Measurements from ENCODE around the gene ATRNL1. TPM values are rescaled to one million over a fixed set of nuclear protein-coding genes. Genes with fewer than 3 reads are reported as not detected.

ATRNL1 gene
- total and polyA plus RNA-seq, 2 of the 8 experiments (the other 6 are each of a cell fraction or from before 2014, with no cell fraction given), result 5.1 to 17.6 TPM

DNA sequence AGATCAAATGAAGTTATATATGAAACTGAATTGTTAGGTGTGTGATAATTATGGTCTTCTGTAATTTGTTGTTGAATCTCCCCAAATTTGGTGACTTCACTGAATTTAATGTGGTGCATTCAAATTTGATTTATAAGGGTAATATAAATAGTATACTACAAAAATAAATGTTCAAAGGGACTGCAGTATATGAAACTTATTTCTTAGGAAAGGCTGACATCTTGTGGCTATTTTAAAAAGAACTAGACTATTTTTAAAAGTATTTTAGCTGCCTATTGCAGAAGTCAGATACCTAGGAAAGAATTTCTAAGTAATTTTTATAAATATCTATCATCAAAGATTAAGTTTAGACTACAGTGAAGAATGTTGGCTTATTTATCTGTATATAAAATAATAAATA is 36.6 kb downstream of the ATRNL1 start:
- no peaks in the 10 kb centered on the region for H3K79me2 ChIP-seq (ENCODE audit: control insufficient read depth in 1 of 2, insufficient read depth in 2 of 2, low read length in 2 of 2)
- no peak overlapping the region for H3K4me3 ChIP-seq (ENCODE audit: extremely low read depth in 1 of 4, insufficient read depth in 2 of 4, low read depth in 3 of 4, low read length in 4 of 4)
- no peak overlapping the region for H2BK20ac ChIP-seq (ENCODE audit: low read length)
- no peak overlapping the region for H3K14ac ChIP-seq (ENCODE audit: insufficient read length)
- H3K9ac ChIP-seq (replicated peaks in 1 of 4; ENCODE audit: extremely low read depth in 1 of 4, low read depth in 3 of 4, low read length in 3 of 4), result no peak overlapping the region
- H3K36me3 ChIP-seq (ENCODE audit: control insufficient read depth in 2 of 4, insufficient read depth in 4 of 4, low read length in 3 of 4), result no peaks in the 10 kb centered on the region
- FAIRE-seq (no peak), DNase-seq (ENCODE audit: low read depth in 1 of 2, low spot score in 2 of 2) (no peak)
- no peaks in the 10 kb centered on the region for H3K23me2 ChIP-seq (ENCODE audit: low read depth, low read length)
- no peaks in the 10 kb centered on the region for H3K27me3 ChIP-seq (replicated peaks in 1 of 4; ENCODE audit: control insufficient read depth in 3 of 4, extremely low read depth in 1 of 4, insufficient read depth in 3 of 4, low read length in 3 of 4)
- H2BK120ac ChIP-seq (replicated peaks; ENCODE audit: low read depth, low read length), result no peak overlapping the region
- TF ChIP-seq SP2 (IDR thresholded peaks at IDR 0.05; ENCODE audit: low read length) (no peak), RAD21 (IDR thresholded peaks at IDR 0.05 in 1 of 2, conservative IDR thresholded peaks at IDR 0.05 in 1 of 2; ENCODE audit: low read depth in 2 of 2, low read length in 2 of 2) (peak in 1 of 2 experiments; percentile 55)
- H4K8ac ChIP-seq (ENCODE audit: extremely low read depth, insufficient read depth, low read length), result no peak overlapping the region
- POLR2A ChIA-PET (ENCODE audit: partially characterized antibody), result no interaction called here
- no peak overlapping the region for H3K18ac ChIP-seq (ENCODE audit: extremely low read depth, low read length)
- H3K4ac ChIP-seq (replicated peaks; ENCODE audit: insufficient read length, low read depth, low read length), result no peak overlapping the region
- no peaks in the 10 kb centered on the region for H3K9me3 ChIP-seq (ENCODE audit: insufficient read depth in 2 of 2, low read depth in 1 of 2, low read length in 1 of 2)
- H4K91ac ChIP-seq (replicated peaks; ENCODE audit: insufficient read length, low read length), result no peak overlapping the region
- no peak overlapping the region for H2AFZ ChIP-seq (ENCODE audit: low read length)
- CTCF ChIA-PET (ENCODE audit: partially characterized antibody), result interaction anchor here (0.6 to 6.9 kb wide), 19 partner anchors 9 to 826 kb away, joined by 3 to 96 read pairs (median 4); partner anchors contain the start of genes FHIP2A and TRUB1
- no peak overlapping the region for H2BK15ac ChIP-seq (ENCODE audit: low read length)
- H3K23ac ChIP-seq (ENCODE audit: insufficient read length), result no peak overlapping the region
- H3K4me2 ChIP-seq (ENCODE audit: insufficient read depth in 1 of 2, low read depth in 2 of 2, low read length in 2 of 2), result no peak overlapping the region
- no peak overlapping the region for H2BK12ac ChIP-seq (ENCODE audit: low read depth, low read length)
- no peak overlapping the region for H2AK5ac ChIP-seq (ENCODE audit: low read depth, low read length)
- H2BK5ac ChIP-seq (ENCODE audit: low read depth, low read length), result no peak overlapping the region
- no peak overlapping the region for H4K5ac ChIP-seq (ENCODE audit: insufficient read length, low read depth, low read length)
- H3K4me1 ChIP-seq (replicated peaks in 1 of 4; ENCODE audit: control insufficient read depth in 3 of 4, insufficient read depth in 4 of 4, low read length in 3 of 4), result no peaks in the 10 kb centered on the region
- H3K56ac ChIP-seq (replicated peaks; ENCODE audit: insufficient read length, low read depth, low read length), result no peak overlapping the region
- H3K79me1 ChIP-seq (ENCODE audit: low read depth, low read length), result no peaks in the 10 kb centered on the region
- H3K27ac ChIP-seq (ENCODE audit: low read depth, low read length), result no peak overlapping the region
- no peaks in the 10 kb centered on the region for H4K20me1 ChIP-seq (replicated peaks in 1 of 2; ENCODE audit: control insufficient read depth in 1 of 2, insufficient read depth in 2 of 2, low read length in 2 of 2)

Data from H1 (cell line).